CD4-positive, alpha-beta T cell (primary cell): Measurements from ENCODE around the gene UGT1A5. TPM values are rescaled to one million over a fixed set of nuclear protein-coding genes. Genes with fewer than 3 reads are reported as not detected.

Experiments used
- ATAC-seq: fragments of 200-7000 bp; cut with Tn5 transposase; one replicate; pipeline ENCODE4 v1.10.0; 2022; ENCODE audit warnings: mild to moderate bottlenecking; ENCODE audit not compliant: poor library complexity
- CTCF ChIA-PET: fragments of 350-600 bp; sonication (Branson Sonifier 250); formaldehyde crosslinking; loops from one replicate; lab custom pipeline; 2021; ENCODE audit warnings: antibody characterized with exemption, inconsistent platforms; lab: Charles Lee
- POLR2A ChIA-PET: fragments of 350-600 bp; sonication (Branson Sonifier 250); formaldehyde crosslinking; loops from one replicate; lab custom pipeline; 2021; ENCODE audit warnings: antibody characterized with exemption, inconsistent platforms; lab: Charles Lee
- DNase-seq, 14 experiments: peaks; one replicate each; pipeline ENCODE4 v3.0.0-alpha.2; 2013 to 2020; ENCODE audit warnings: mixed read lengths in 2 of 14
- H3K27ac ChIP-seq, 2 donors: one replicate each; pipeline versions ENCODE4 v1.5.1 to v1.7.0; 2013; ENCODE audit warnings: low read length in 2 of 2, low read depth in 1 of 2, mild to moderate bottlenecking in 1 of 2
- H3K27me3 ChIP-seq, 2 experiments: 1 replicate in 1 of 2; 2 replicates in 1 of 2; pipeline versions ENCODE4 v1.6.1 to v1.7.0; 2013; ENCODE audit warnings: low read length in 2 of 2, control low read depth in 1 of 2, mild to moderate bottlenecking in 1 of 2, moderate library complexity in 1 of 2; ENCODE audit not compliant: insufficient read depth in 2 of 2, control insufficient read depth in 1 of 2
- H3K36me3 ChIP-seq: one replicate; pipeline ENCODE4 v1.6.1; 2013; ENCODE audit warnings: low read length, control low read depth; ENCODE audit not compliant: insufficient read depth
- H3K4me1 ChIP-seq: one replicate; pipeline ENCODE4 v1.6.1; 2013; ENCODE audit warnings: low read length, control low read depth; ENCODE audit not compliant: insufficient read depth
- H3K4me3 ChIP-seq: one replicate; pipeline ENCODE4 v1.5.1; 2013; ENCODE audit warnings: mild to moderate bottlenecking, low read length, moderate library complexity
- H3K9me3 ChIP-seq, 2 experiments: 1 replicate in 1 of 2; 2 replicates in 1 of 2; pipeline versions ENCODE4 v1.6.1 to v1.7.0; 2013; ENCODE audit warnings: low read length in 2 of 2, mild to moderate bottlenecking in 2 of 2, control low read depth in 1 of 2, moderate library complexity in 1 of 2; ENCODE audit not compliant: control insufficient read depth in 1 of 2, insufficient read depth in 1 of 2
- H3K27ac Mint-ChIP-seq: one replicate; pipeline ENCODE4 v1.8.0; 2020; ENCODE audit warnings: mixed read lengths
- H3K27me3 Mint-ChIP-seq: one replicate; pipeline ENCODE4 v1.8.0; 2021; ENCODE audit warnings: mixed read lengths
- H3K36me3 Mint-ChIP-seq: one replicate; pipeline ENCODE4 v1.8.0; 2021; ENCODE audit warnings: low read depth, mixed read lengths
- H3K4me1 Mint-ChIP-seq: one replicate; pipeline ENCODE4 v1.8.0; 2021; ENCODE audit warnings: low read depth, mixed read lengths
- H3K4me3 Mint-ChIP-seq: one replicate; pipeline ENCODE4 v1.8.0; 2020; ENCODE audit warnings: mild to moderate bottlenecking, mixed read lengths
- H3K9me3 Mint-ChIP-seq: one replicate; pipeline ENCODE4 v1.8.0; 2020; ENCODE audit warnings: mixed read lengths
- CTCF ChIP-seq: fragments of 200-600 bp; IDR thresholded peaks from one replicate; pipeline ENCODE4 v1.8.0; 2022; ENCODE audit warnings: antibody characterized with exemption, mild to moderate bottlenecking
- intact Hi-C, 2 experiments: fragments of 100-400 bp; cut with DNase I in 1 of 2; cut with micrococcal nuclease in 1 of 2; formaldehyde crosslinking; loops; one replicate each; pipeline versions ENCODE4 v1.15.1 to v1.9.0; 2023 to 2025; cut with DNase I, micrococcal nuclease
- total RNA-seq, 174 experiments: library from RNA in 2 of 174; stranded (reverse) in 2 of 174; gene quantifications; one replicate each; pipeline ENCODE4 v1.2.3 and lab custom pipeline; 2021 to 2026

The UGT1A5 gene
- total RNA-seq, 2 experiments from 2014 or later, result not detected

GRCh38 chr2:233792720-233793119, 80.0 kb downstream of the UGT1A5 start:
- H3K27ac Mint-ChIP-seq, result no peak overlapping the region
- DNase-seq (no peak), ATAC-seq (no peak)
- no peak for TF ChIP-seq CTCF
- ChIA-PET CTCF (no interaction called here), POLR2A (no interaction called here)
- no peaks in the 10 kb centered on the region for H3K9me3 Mint-ChIP-seq
- no peaks in the 10 kb centered on the region for H3K36me3 Mint-ChIP-seq
- Histone ChIP-seq H3K4me3 (no peak overlapping the region), H3K36me3 (no peaks in the 10 kb centered on the region), H3K27ac (no peak overlapping the region), H3K4me1 (no peaks in the 10 kb centered on the region), H3K9me3 (peaks cover 0 to 8% of the 10 kb centered on the region in 2 experiments), H3K27me3 (no peaks in the 10 kb centered on the region)
- H3K4me1 Mint-ChIP-seq, result no peaks in the 10 kb centered on the region
- no peaks in the 10 kb centered on the region for H3K27me3 Mint-ChIP-seq
- intact Hi-C loops, result no loop called here
- no peak overlapping the region for H3K4me3 Mint-ChIP-seq

- CTCF ChIA-PET, result no interaction called here
- Mint-ChIP-seq H3K9me3 (no peaks in the 10 kb centered on the region), H3K27ac (no peak overlapping the region), H3K4me1 (no peaks in the 10 kb centered on the region), H3K27me3 (no peaks in the 10 kb centered on the region), H3K36me3 (no peaks in the 10 kb centered on the region), H3K4me3 (no peak overlapping the region)
- TF ChIP-seq CTCF, result no peak
- ATAC-seq, result no peak
- DNase-seq, result no peak
- Histone ChIP-seq H3K27me3 (no peaks in the 10 kb centered on the region), H3K4me3 (no peak overlapping the region), H3K27ac (no peak overlapping the region), H3K9me3 (peaks cover 0 to 8% of the 10 kb centered on the region in 2 experiments), H3K36me3 (no peaks in the 10 kb centered on the region), H3K4me1 (no peaks in the 10 kb centered on the region)
- POLR2A ChIA-PET, result no interaction called here
- intact Hi-C loops, result no loop called here
Observed at GRCh38 chr2:233793465-233794127, 80.9 kb downstream of the UGT1A5 start.

- Histone ChIP-seq H3K4me1 (no peaks in the 10 kb centered on the region), H3K36me3 (no peaks in the 10 kb centered on the region), H3K27ac (no peak overlapping the region), H3K27me3 (no peaks in the 10 kb centered on the region), H3K4me3 (no peak overlapping the region), H3K9me3 (peaks cover 0 to 8% of the 10 kb centered on the region in 2 experiments)
- H3K4me1 Mint-ChIP-seq, result no peaks in the 10 kb centered on the region
- POLR2A ChIA-PET, result no interaction called here
- CTCF ChIA-PET, result no interaction called here
- DNase-seq (peak in 1 of 14 experiments; percentile 26), ATAC-seq (no peak)
- H3K4me3 Mint-ChIP-seq, result no peak overlapping the region
- H3K9me3 Mint-ChIP-seq, result no peaks in the 10 kb centered on the region
- no peak overlapping the region for H3K27ac Mint-ChIP-seq
- H3K36me3 Mint-ChIP-seq, result no peaks in the 10 kb centered on the region
- no peak for TF ChIP-seq CTCF
- intact Hi-C loops, result no loop called here
- H3K27me3 Mint-ChIP-seq, result no peaks in the 10 kb centered on the region
Observed at GRCh38 chr2:233794128-233794658, 81.5 kb downstream of the UGT1A5 start.
